Measurements from ENCODE around the gene ATF5.
A peak's percentile ranks its signal among the peaks of the same experiment; 100 is the strongest.

ATF5 gene

GRCh38 chr19:49894879-49895565 lies 34.0 kb upstream of the ATF5 start:
- H3K27ac ChIP-seq (ENCODE audit: insufficient read depth, low read length, poor library complexity, severe bottlenecking) = peak overlapping the region; percentile 99
- H3K27me3 ChIP-seq (replicated peaks; ENCODE audit: control insufficient read depth, insufficient read depth, low read length, poor library complexity, severe bottlenecking) = no peaks in the 10 kb centered on the region
- DNase-seq = peak; percentile 40 to 64 (median 45)
- peak overlapping the region; percentile 17 for H3K4me3 ChIP-seq (ENCODE audit: insufficient read depth, low read depth, low read length, poor library complexity, severe bottlenecking)
- no peaks in the 10 kb centered on the region for H3K36me3 ChIP-seq (ENCODE audit: control insufficient read depth, insufficient read depth, low read length)
- H3K4me1 ChIP-seq (ENCODE audit: control insufficient read depth, insufficient read depth, low read length, poor library complexity, severe bottlenecking) = peaks cover 33% of the 10 kb centered on the region
- H3K9me3 ChIP-seq (ENCODE audit: control insufficient read depth, low read length) = no peaks in the 10 kb centered on the region

- no peaks in the 10 kb centered on the region for H3K9me3 ChIP-seq (ENCODE audit: control insufficient read depth, low read length)
- H3K4me1 ChIP-seq (ENCODE audit: control insufficient read depth, insufficient read depth, low read length, poor library complexity, severe bottlenecking) = peaks cover 33% of the 10 kb centered on the region
- no peaks in the 10 kb centered on the region for H3K27me3 ChIP-seq (replicated peaks; ENCODE audit: control insufficient read depth, insufficient read depth, low read length, poor library complexity, severe bottlenecking)
- no peak for DNase-seq
- peak overlapping the region; percentile 99 for H3K27ac ChIP-seq (ENCODE audit: insufficient read depth, low read length, poor library complexity, severe bottlenecking)
- H3K36me3 ChIP-seq (ENCODE audit: control insufficient read depth, insufficient read depth, low read length) = no peaks in the 10 kb centered on the region
- H3K4me3 ChIP-seq (ENCODE audit: insufficient read depth, low read depth, low read length, poor library complexity, severe bottlenecking) = peak overlapping the region; percentile 17
Observed at GRCh38 chr19:49895566-49896297, 33.3 kb upstream of the ATF5 start.

DNA sequence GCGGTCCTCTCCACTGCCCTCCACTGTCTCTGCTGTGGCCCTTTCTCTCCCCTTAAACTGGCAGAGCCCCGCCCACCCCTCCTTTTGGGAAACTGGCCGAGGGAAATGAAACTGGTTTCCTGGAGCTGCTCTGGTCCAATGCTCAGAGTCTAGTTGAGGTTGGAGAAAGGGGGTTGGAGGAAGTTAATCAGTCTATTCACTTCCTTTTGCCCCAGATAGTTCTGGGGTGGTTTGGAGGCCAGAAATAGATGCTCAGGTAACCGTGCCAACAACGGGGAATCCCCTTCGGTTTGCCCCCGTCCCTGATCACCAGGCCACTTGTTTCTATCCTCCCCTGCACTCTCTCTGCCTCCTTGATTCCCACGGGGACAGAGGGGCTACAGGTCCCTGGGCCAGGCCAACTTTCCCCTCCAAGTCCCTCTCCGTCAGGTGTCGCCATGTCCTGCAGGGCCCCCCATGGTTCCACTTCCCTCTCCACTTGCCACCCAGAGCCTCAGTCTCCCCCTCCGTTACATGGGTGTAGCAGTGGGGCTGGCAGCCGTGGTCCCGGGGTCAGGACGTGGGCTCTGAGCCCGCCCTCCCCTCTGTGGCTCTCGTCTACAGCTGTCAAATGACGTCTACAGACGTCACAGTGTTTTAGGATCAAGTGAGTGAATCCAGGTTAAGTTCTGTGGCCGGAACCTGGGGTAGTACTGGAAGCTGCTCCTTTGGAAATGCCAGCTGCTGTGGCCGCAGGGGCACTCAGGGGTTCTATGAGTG lies 32.0 kb upstream of the ATF5 start, which contains the start of gene IL4I1:
Gene IL4I1, minus strand, starts transcription at position 25 of the 759 bp plus-strand sequence. CDS start 727 bp downstream, outside the sequence.
- no peaks in the 10 kb centered on the region for H3K36me3 ChIP-seq (ENCODE audit: control insufficient read depth, insufficient read depth, low read length)
- peaks cover 33% of the 10 kb centered on the region for H3K4me1 ChIP-seq (ENCODE audit: control insufficient read depth, insufficient read depth, low read length, poor library complexity, severe bottlenecking)
- H3K27me3 ChIP-seq (replicated peaks; ENCODE audit: control insufficient read depth, insufficient read depth, low read length, poor library complexity, severe bottlenecking) = no peaks in the 10 kb centered on the region
- H3K27ac ChIP-seq (ENCODE audit: insufficient read depth, low read length, poor library complexity, severe bottlenecking) = peak within 1 kb of the TSS; percentile 99
- peak; percentile 70 to 75 (median 73) for DNase-seq
- no peaks in the 10 kb centered on the region for H3K9me3 ChIP-seq (ENCODE audit: control insufficient read depth, low read length)
- peak within 1 kb of the TSS; percentile 47 for H3K4me3 ChIP-seq (ENCODE audit: insufficient read depth, low read depth, low read length, poor library complexity, severe bottlenecking)

- Histone ChIP-seq H3K27ac (ENCODE audit: insufficient read depth, low read length, poor library complexity, severe bottlenecking) (no peak overlapping the region), H3K4me3 (ENCODE audit: insufficient read depth, low read depth, low read length, poor library complexity, severe bottlenecking) (no peak overlapping the region), H3K9me3 (ENCODE audit: control insufficient read depth, low read length) (no peaks in the 10 kb centered on the region), H3K27me3 (replicated peaks; ENCODE audit: control insufficient read depth, insufficient read depth, low read length, poor library complexity, severe bottlenecking) (no peaks in the 10 kb centered on the region), H3K36me3 (ENCODE audit: control insufficient read depth, insufficient read depth, low read length) (peaks cover 21% of the 10 kb centered on the region), H3K4me1 (ENCODE audit: control insufficient read depth, insufficient read depth, low read length, poor library complexity, severe bottlenecking) (no peaks in the 10 kb centered on the region)
- DNase-seq = no peak
Observed at GRCh38 chr19:49904136-49904535, 24.9 kb upstream of the ATF5 start.

DNA sequence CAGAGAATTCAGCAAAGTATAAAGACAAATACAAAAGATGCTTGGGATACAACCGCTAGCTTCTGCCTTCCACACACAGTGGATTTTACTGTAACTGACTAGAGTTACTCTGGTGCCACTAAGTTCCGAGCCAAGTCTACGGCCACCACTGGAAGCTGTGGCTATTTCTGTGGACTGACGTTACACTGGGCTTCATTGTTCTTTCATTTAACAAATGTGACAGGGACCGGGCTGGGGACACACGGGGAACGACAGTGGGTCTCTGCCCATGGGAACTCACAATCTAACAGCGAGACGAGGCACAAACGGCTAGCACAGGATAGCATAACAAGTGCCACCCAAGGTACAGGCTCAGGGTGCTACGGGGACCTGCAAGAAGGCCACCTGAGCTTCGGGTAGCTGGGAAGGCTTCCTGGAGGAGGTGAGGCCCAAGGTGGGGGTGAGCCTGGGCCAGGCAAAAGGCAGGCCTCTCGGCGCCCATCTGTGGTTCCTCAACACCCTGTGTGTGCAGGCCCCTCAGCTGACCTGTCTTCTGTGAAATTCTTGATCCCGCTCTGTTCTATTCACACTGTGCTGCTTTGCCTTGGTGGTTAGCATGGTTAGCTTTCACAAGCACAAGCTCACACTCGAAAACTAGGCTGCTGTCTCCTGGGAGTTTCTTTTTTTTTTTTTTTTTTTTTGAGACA lies 22.0 kb upstream of the ATF5 start:
- Histone ChIP-seq H3K4me3 (ENCODE audit: insufficient read depth, low read depth, low read length, poor library complexity, severe bottlenecking) (no peak overlapping the region), H3K27me3 (replicated peaks; ENCODE audit: control insufficient read depth, insufficient read depth, low read length, poor library complexity, severe bottlenecking) (no peaks in the 10 kb centered on the region), H3K27ac (ENCODE audit: insufficient read depth, low read length, poor library complexity, severe bottlenecking) (no peak overlapping the region), H3K4me1 (ENCODE audit: control insufficient read depth, insufficient read depth, low read length, poor library complexity, severe bottlenecking) (peaks cover 11% of the 10 kb centered on the region), H3K9me3 (ENCODE audit: control insufficient read depth, low read length) (no peaks in the 10 kb centered on the region), H3K36me3 (ENCODE audit: control insufficient read depth, insufficient read depth, low read length) (peaks cover 30% of the 10 kb centered on the region)
- no peak for DNase-seq

DNA sequence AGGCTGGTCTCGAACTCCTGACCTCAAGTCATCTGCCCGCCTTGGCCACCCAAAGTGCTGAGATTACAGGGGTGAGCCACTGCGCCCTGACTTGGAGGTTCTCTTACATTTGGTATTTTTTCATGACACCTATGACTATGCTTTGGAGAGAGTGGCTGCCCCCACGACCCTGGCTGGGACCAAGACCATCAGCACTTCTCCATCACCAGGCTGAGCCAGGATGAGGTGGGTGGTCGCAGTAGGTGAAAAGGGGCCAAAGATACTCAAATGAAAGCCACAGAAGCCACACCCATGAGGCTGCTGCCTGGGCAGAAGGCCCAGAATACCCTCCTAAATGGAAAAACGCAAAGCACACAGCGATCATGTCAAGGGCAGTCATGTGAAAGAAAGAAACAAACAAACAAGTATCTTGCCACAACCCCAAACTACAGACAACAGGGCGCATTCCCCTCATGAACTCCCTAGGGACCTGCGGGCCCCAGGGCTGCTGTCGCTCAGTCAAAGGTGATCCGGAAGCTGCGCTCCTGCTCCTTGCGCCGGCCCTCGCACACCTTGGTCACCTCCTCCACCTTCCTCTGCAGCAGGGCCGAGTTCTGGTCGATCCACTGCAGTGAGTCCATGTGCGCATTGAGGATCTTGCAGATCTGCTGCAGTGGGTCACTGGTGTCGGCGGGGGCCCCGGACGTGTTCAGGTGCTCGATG lies 21.1 kb upstream of the ATF5 start:
- DNase-seq = no peak
- Histone ChIP-seq H3K4me3 (ENCODE audit: insufficient read depth, low read depth, low read length, poor library complexity, severe bottlenecking) (no peak overlapping the region), H3K9me3 (ENCODE audit: control insufficient read depth, low read length) (no peaks in the 10 kb centered on the region), H3K27me3 (replicated peaks; ENCODE audit: control insufficient read depth, insufficient read depth, low read length, poor library complexity, severe bottlenecking) (no peaks in the 10 kb centered on the region), H3K4me1 (ENCODE audit: control insufficient read depth, insufficient read depth, low read length, poor library complexity, severe bottlenecking) (peaks cover 11% of the 10 kb centered on the region), H3K27ac (ENCODE audit: insufficient read depth, low read length, poor library complexity, severe bottlenecking) (no peak overlapping the region), H3K36me3 (ENCODE audit: control insufficient read depth, insufficient read depth, low read length) (peaks cover 32% of the 10 kb centered on the region)

- no peak for DNase-seq
Observed at GRCh38 chr19:49908480-49909420, 20.3 kb upstream of the ATF5 start.

DNA sequence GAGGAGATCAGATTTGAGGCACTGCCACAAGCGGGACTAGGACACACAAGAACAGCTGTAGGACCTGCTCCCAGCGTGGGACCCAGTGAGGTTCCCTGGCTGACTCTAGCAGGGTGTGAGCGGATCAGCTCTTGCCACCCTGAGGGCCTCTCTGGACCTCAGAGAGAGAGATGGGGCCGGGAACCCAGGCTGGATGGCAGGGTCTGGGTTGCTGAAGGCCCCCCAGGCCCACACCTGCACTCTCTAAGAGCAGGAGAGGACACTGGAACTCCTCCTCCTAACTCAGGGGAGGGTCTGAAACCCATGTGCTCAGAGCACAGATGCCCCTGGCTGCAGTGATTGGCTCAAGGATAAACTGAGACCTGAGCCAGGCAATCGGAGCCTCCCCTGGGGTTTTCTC lies 18.8 kb upstream of the ATF5 start:
- peaks cover 11% of the 10 kb centered on the region for H3K4me1 ChIP-seq (ENCODE audit: control insufficient read depth, insufficient read depth, low read length, poor library complexity, severe bottlenecking)
- no peak for DNase-seq
- no peak overlapping the region for H3K27ac ChIP-seq (ENCODE audit: insufficient read depth, low read length, poor library complexity, severe bottlenecking)
- H3K9me3 ChIP-seq (ENCODE audit: control insufficient read depth, low read length) = no peaks in the 10 kb centered on the region
- H3K27me3 ChIP-seq (replicated peaks; ENCODE audit: control insufficient read depth, insufficient read depth, low read length, poor library complexity, severe bottlenecking) = no peaks in the 10 kb centered on the region
- H3K36me3 ChIP-seq (ENCODE audit: control insufficient read depth, insufficient read depth, low read length) = peaks cover 48% of the 10 kb centered on the region
- no peak overlapping the region for H3K4me3 ChIP-seq (ENCODE audit: insufficient read depth, low read depth, low read length, poor library complexity, severe bottlenecking)

More at GRCh38 chr19:49908480-49909420, 20.3 kb upstream of the ATF5 start:
- Histone ChIP-seq H3K4me3 (ENCODE audit: insufficient read depth, low read depth, low read length, poor library complexity, severe bottlenecking) (no peak overlapping the region), H3K27ac (ENCODE audit: insufficient read depth, low read length, poor library complexity, severe bottlenecking) (no peak overlapping the region), H3K36me3 (ENCODE audit: control insufficient read depth, insufficient read depth, low read length) (peaks cover 41% of the 10 kb centered on the region), H3K9me3 (ENCODE audit: control insufficient read depth, low read length) (no peaks in the 10 kb centered on the region), H3K4me1 (ENCODE audit: control insufficient read depth, insufficient read depth, low read length, poor library complexity, severe bottlenecking) (peaks cover 11% of the 10 kb centered on the region), H3K27me3 (replicated peaks; ENCODE audit: control insufficient read depth, insufficient read depth, low read length, poor library complexity, severe bottlenecking) (no peaks in the 10 kb centered on the region)

Measured in effector memory CD4-positive, alpha-beta T cell (primary cell).